ENCODE data around the gene PSME4.
"Not testable (repeated sequence)": the region's sequence is repeated elsewhere in the genome, so short reads cannot be mapped to it uniquely, and the experiment has no call there.

PSME4 gene

GRCh38 chr2:53961478-53962216 lies 9.1 kb downstream of the PSME4 start:
- DNase-seq, result not testable (repeated sequence)

- no peak for DNase-seq
These were observed 10.3 kb downstream of the PSME4 start for GRCh38 chr2:53960476-53960875.

GRCh38 chr2:53958443-53958842 lies 12.3 kb downstream of the PSME4 start:
- no peak for DNase-seq

- no peak for DNase-seq
These were observed 18.3 kb downstream of the PSME4 start for GRCh38 chr2:53952519-53952918.

- DNase-seq, result no peak
These were observed 21.3 kb downstream of the PSME4 start for GRCh38 chr2:53949457-53949856.

GRCh38 chr2:53945538-53945937 lies 25.3 kb downstream of the PSME4 start:
- no peak for DNase-seq

- DNase-seq, result no peak
These were observed 26.3 kb downstream of the PSME4 start for GRCh38 chr2:53944542-53944941.

GRCh38 chr2:53942280-53942679 lies 28.5 kb downstream of the PSME4 start:
- DNase-seq, result no peak

- no peak for DNase-seq
These were observed 29.0 kb downstream of the PSME4 start for GRCh38 chr2:53941749-53942148.

- DNase-seq, result no peak
These were observed 31.1 kb downstream of the PSME4 start for GRCh38 chr2:53939656-53940055.

GRCh38 chr2:53938904-53939303 lies 31.9 kb downstream of the PSME4 start:
- DNase-seq, result no peak

- DNase-seq, result no peak
These were observed 37.5 kb downstream of the PSME4 start for GRCh38 chr2:53933329-53933728.

GRCh38 chr2:53926321-53926720 lies 44.5 kb downstream of the PSME4 start:
- not testable (repeated sequence) for DNase-seq

- DNase-seq, result no peak
These were observed 57.1 kb downstream of the PSME4 start for GRCh38 chr2:53913721-53914120.

GRCh38 chr2:53911434-53912189 lies 59.2 kb downstream of the PSME4 start:
- DNase-seq, result no peak

- DNase-seq, result no peak
These were observed 63.2 kb downstream of the PSME4 start for GRCh38 chr2:53907582-53907981.

- no peak for DNase-seq
These were observed 65.4 kb downstream of the PSME4 start for GRCh38 chr2:53905396-53905795.

- no peak for DNase-seq
These were observed 67.8 kb downstream of the PSME4 start for GRCh38 chr2:53903011-53903410.

- no peak for DNase-seq
These were observed 69.6 kb downstream of the PSME4 start for GRCh38 chr2:53901192-53901591.

GRCh38 chr2:53896864-53897263 lies 73.9 kb downstream of the PSME4 start:
- DNase-seq, result no peak

- DNase-seq, result no peak
These were observed 84.2 kb downstream of the PSME4 start for GRCh38 chr2:53886406-53887280.

GRCh38 chr2:53884883-53885282 lies 85.9 kb downstream of the PSME4 start:
- DNase-seq, result no peak

GRCh38 chr2:53881986-53882385 lies 88.8 kb downstream of the PSME4 start:
- no peak for DNase-seq
